Naive thymus-derived CD4-positive, alpha-beta T cell (primary cell): ENCODE data around the gene PARVG. TPM values are rescaled to one million over a fixed set of nuclear protein-coding genes. Genes with fewer than 3 reads are reported as not detected.

ENCODE experiments used
- ATAC-seq: fragments of 150-1000 bp; cut with Tn5 transposase; 2 replicates; pipeline ENCODE4 v1.10.0; 2021; ENCODE audit warnings: mild to moderate bottlenecking, moderate library complexity
- CTCF ChIA-PET: fragments of 350-600 bp; sonication (Branson Sonifier 250); formaldehyde crosslinking; loops from one replicate; lab custom pipeline; 2021; ENCODE audit warnings: antibody characterized with exemption; lab: Charles Lee
- POLR2A ChIA-PET: fragments of 350-600 bp; sonication (Branson Sonifier 250); formaldehyde crosslinking; loops from one replicate; lab custom pipeline; 2021; ENCODE audit warnings: antibody characterized with exemption, inconsistent platforms; lab: Charles Lee
- DNase-seq, 9 donors: peaks; one replicate each; pipeline versions ENCODE4 v3.0.0 to v3.0.0-alpha.2; 2020 to 2022; ENCODE audit warnings: mixed read lengths in 1 of 9
- H3K27ac ChIP-seq: one replicate; pipeline ENCODE4 v1.7.0; 2013; ENCODE audit warnings: mild to moderate bottlenecking, low read depth, low read length, moderate library complexity
- H3K27me3 ChIP-seq, 2 donors: one replicate each; pipeline ENCODE4 v1.7.0; 2013; ENCODE audit warnings: low read length in 2 of 2, mild to moderate bottlenecking in 2 of 2, moderate library complexity in 2 of 2; ENCODE audit not compliant: control insufficient read depth in 2 of 2, insufficient read depth in 2 of 2
- H3K36me3 ChIP-seq, 3 experiments: 1 replicate in 2 of 3; 2 replicates in 1 of 3; pipeline ENCODE4 v1.7.0; 2013; ENCODE audit warnings: low read length in 3 of 3, mild to moderate bottlenecking in 3 of 3, moderate library complexity in 1 of 3; ENCODE audit not compliant: insufficient read depth in 3 of 3, control insufficient read depth in 2 of 3
- H3K4me1 ChIP-seq, 2 donors: one replicate each; pipeline ENCODE4 v1.7.0; 2013; ENCODE audit warnings: low read length in 2 of 2, mild to moderate bottlenecking in 2 of 2, moderate library complexity in 1 of 2; ENCODE audit not compliant: control insufficient read depth in 2 of 2, insufficient read depth in 2 of 2
- H3K4me3 ChIP-seq: 2 replicates; pipeline ENCODE4 v1.7.0; 2013; ENCODE audit warnings: mild to moderate bottlenecking, low read length
- H3K9me3 ChIP-seq, 3 experiments: 1 replicate in 2 of 3; 2 replicates in 1 of 3; pipeline ENCODE4 v1.7.0; 2013; ENCODE audit warnings: low read length in 3 of 3; ENCODE audit not compliant: control insufficient read depth in 2 of 3
- H3K27ac Mint-ChIP-seq, 9 donors: one replicate each; pipeline ENCODE4 v1.8.0; 2020 to 2022; ENCODE audit warnings: mixed read lengths in 9 of 9, mild to moderate bottlenecking in 8 of 9, moderate library complexity in 5 of 9, inconsistent platforms in 2 of 9
- H3K27me3 Mint-ChIP-seq, 5 donors: one replicate each; pipeline ENCODE4 v1.8.0; 2021 to 2022; ENCODE audit warnings: mixed read lengths in 5 of 5, mild to moderate bottlenecking in 1 of 5
- H3K36me3 Mint-ChIP-seq, 5 donors: one replicate each; pipeline ENCODE4 v1.8.0; 2020 to 2022; ENCODE audit warnings: mixed read lengths in 5 of 5, mild to moderate bottlenecking in 3 of 5, inconsistent platforms in 1 of 5
- H3K4me1 Mint-ChIP-seq, 7 donors: one replicate each; pipeline ENCODE4 v1.8.0; 2020 to 2022; ENCODE audit warnings: mixed read lengths in 7 of 7, mild to moderate bottlenecking in 3 of 7, inconsistent platforms in 1 of 7
- H3K4me3 Mint-ChIP-seq, 10 donors: one replicate each; pipeline ENCODE4 v1.8.0; 2020 to 2022; ENCODE audit warnings: mild to moderate bottlenecking in 10 of 10, mixed read lengths in 10 of 10, moderate library complexity in 6 of 10, inconsistent platforms in 2 of 10
- H3K9me3 Mint-ChIP-seq, 11 donors: one replicate each; pipeline ENCODE4 v1.8.0; 2020 to 2022; ENCODE audit warnings: mixed read lengths in 11 of 11, mild to moderate bottlenecking in 4 of 11, inconsistent platforms in 1 of 11, moderate library complexity in 1 of 11
- intact Hi-C, 2 donors: fragments of 100-400 bp; cut with micrococcal nuclease; formaldehyde crosslinking; loops; one replicate each; pipeline ENCODE4 v1.15.1; 2023
- polyA plus RNA-seq, 2 donors: library from polyadenylated mRNA; unstranded; fragments of 300-500 nt; fragmentation: Illumina TruSeq; gene quantifications; one replicate each; pipeline ENCODE4 v1.2.3, GENCODE V29; 2021
- total RNA-seq, 6 experiments: library from RNA in 5 of 6; stranded (reverse) in 5 of 6; gene quantifications; 1 replicate in 5 of 6; 2 replicates in 1 of 6; pipeline ENCODE4 v1.2.3 and lab custom pipeline; 2021 to 2026

Gene PARVG
- total and polyA plus RNA-seq, 7 experiments from 2014 or later = 36.4 to 209 (median 142) TPM

DNA sequence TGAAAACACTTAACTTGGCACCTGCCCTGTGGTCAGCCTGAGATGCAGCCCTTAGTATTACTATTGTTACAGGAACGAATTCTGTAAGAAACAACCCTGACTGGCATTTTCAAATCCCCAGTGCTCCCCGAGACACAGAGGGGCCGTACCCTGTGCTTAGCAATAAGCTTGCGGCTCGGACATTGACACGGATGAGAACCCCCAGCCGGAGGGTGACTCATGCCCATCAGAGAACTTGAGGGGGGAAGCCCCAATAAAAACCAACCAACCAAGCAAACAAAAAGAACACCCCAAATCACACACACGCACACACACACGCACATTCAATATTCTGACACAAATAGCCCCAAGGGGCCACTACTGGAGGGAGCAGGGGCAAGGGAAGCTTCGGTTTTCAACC, 68.2 kb downstream of the PARVG start:
- CTCF ChIA-PET = no interaction called here
- H3K27ac Mint-ChIP-seq = no peak overlapping the region
- no peak for ATAC-seq
- peaks cover 0 to 35% (median 10%) of the 10 kb centered on the region in 11 donors for H3K9me3 Mint-ChIP-seq
- Histone ChIP-seq H3K27ac (no peak overlapping the region), H3K9me3 (peaks cover 0 to 7% (median 0%) of the 10 kb centered on the region in 3 experiments), H3K4me3 (no peak overlapping the region), H3K4me1 (no peaks in the 10 kb centered on the region), H3K27me3 (no peaks in the 10 kb centered on the region), H3K36me3 (no peaks in the 10 kb centered on the region)
- DNase-seq = no peak
- H3K36me3 Mint-ChIP-seq = peaks cover 0 to 7% (median 4%) of the 10 kb centered on the region in 5 donors
- intact Hi-C loops = no loop called here
- H3K4me3 Mint-ChIP-seq = no peak overlapping the region
- H3K4me1 Mint-ChIP-seq = no peaks in the 10 kb centered on the region
- H3K27me3 Mint-ChIP-seq = peaks cover 0 to 19% (median 10%) of the 10 kb centered on the region in 5 donors
- POLR2A ChIA-PET = no interaction called here

DNA sequence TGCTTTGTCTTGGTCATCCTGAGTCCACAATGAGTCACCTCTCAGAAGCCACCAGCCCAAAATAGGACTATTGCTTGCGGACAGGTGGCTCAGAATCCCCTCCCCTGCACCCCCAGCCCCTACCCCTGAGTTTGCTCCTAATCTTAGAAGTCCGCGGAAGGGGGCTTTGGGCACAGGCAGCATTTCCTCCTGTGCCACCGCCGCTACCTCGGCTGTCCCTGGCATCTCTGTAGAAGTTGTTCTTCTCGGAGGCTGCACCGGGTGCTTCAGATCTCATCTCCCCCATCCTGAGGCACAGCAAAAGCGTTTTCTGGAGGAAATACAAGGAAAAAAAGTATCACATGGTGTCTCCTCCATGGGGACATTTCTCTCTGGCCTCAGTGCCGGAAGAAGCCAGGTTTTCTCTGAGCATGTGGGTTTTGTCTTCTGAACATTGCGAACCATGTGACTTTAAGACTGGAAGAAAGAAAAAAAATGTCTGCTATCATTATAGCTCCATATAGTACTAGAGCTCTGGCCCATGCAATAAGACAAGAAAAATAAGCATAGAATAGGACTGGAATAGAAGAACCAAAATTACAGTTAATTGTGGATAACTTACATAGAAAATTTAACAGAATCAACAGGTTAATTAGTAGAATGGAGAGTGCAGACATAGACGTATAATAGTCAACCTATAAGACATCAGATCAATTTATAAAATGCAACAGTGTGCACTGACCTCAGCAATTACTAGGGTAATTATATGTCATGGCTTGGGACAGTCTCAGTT, 68.8 kb downstream of the PARVG start:
- no peaks in the 10 kb centered on the region for H3K4me1 Mint-ChIP-seq
- Histone ChIP-seq H3K4me3 (no peak overlapping the region), H3K36me3 (no peaks in the 10 kb centered on the region), H3K27me3 (no peaks in the 10 kb centered on the region), H3K4me1 (no peaks in the 10 kb centered on the region), H3K27ac (no peak overlapping the region), H3K9me3 (peaks cover 0 to 7% (median 0%) of the 10 kb centered on the region in 3 experiments)
- H3K9me3 Mint-ChIP-seq = peaks cover 0 to 35% (median 10%) of the 10 kb centered on the region in 11 donors
- peaks cover 0 to 7% (median 4%) of the 10 kb centered on the region in 5 donors for H3K36me3 Mint-ChIP-seq
- ChIA-PET CTCF (no interaction called here), POLR2A (no interaction called here)
- no peak for DNase-seq
- peaks cover 0 to 13% (median 10%) of the 10 kb centered on the region in 5 donors for H3K27me3 Mint-ChIP-seq
- H3K27ac Mint-ChIP-seq = no peak overlapping the region
- no peak for ATAC-seq
- no peak overlapping the region for H3K4me3 Mint-ChIP-seq
- intact Hi-C loops = no loop called here

DNA sequence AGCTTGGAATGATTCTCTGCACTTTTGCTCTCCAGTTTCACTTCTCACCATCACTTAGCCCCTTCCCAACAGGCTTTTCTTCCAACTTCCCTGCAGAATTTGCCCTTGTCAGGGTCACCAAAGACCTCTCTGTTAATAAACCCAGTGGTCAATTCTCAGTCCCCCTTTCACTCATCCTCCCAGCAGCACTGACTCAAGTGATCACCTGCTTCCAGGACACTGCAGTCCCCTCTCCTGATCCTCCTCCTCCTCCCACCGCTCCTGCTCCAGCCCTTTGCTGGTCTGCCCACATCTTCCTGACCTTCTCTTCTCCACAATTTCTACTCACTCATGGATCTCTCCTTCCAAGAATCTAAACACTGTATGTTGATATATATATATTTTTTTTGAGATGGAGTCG, 74.1 kb downstream of the PARVG start:
- H3K36me3 Mint-ChIP-seq = peaks cover 0 to 5% (median 3%) of the 10 kb centered on the region in 5 donors
- peaks cover 0 to 21% (median 11%) of the 10 kb centered on the region in 5 donors for H3K27me3 Mint-ChIP-seq
- H3K4me1 Mint-ChIP-seq = peaks cover 0 to 4% (median 2%) of the 10 kb centered on the region in 7 donors
- CTCF ChIA-PET = no interaction called here
- H3K27ac Mint-ChIP-seq = no peak overlapping the region
- intact Hi-C loops = no loop called here
- H3K27me3 ChIP-seq = no peaks in the 10 kb centered on the region
- H3K27ac ChIP-seq = no peak overlapping the region
- peaks cover 0 to 26% (median 4%) of the 10 kb centered on the region in 11 donors for H3K9me3 Mint-ChIP-seq
- DNase-seq (no peak), ATAC-seq (no peak)
- H3K4me1 ChIP-seq = no peaks in the 10 kb centered on the region
- H3K9me3 ChIP-seq = peaks cover 0 to 2% (median 0%) of the 10 kb centered on the region in 3 experiments
- POLR2A ChIA-PET = no interaction called here
- no peak overlapping the region for H3K4me3 ChIP-seq
- no peaks in the 10 kb centered on the region for H3K36me3 ChIP-seq
- no peak overlapping the region for H3K4me3 Mint-ChIP-seq

DNA sequence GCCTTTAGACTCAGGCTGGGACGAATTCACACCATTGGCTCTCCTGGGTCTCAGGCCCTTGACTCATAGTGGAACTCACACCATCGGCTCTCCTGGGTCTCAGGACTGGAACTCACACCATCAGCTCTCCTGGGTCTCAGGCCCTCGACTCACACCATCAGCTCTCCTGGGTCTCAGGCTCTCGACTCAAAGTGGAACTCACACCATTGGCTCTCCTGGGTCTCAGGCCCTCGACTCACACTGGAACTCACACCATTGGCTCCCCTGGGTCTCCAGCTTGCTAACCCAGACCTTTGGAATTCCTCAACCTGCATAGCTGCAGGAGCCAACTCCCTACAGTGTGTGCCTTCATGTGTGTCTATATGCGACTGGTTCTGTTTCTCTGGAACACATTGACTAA, 75.4 kb downstream of the PARVG start:
- peaks cover 0 to 5% (median 0%) of the 10 kb centered on the region in 5 donors for H3K36me3 Mint-ChIP-seq
- ATAC-seq (no peak), DNase-seq (no peak)
- no peak overlapping the region for H3K4me3 Mint-ChIP-seq
- peaks cover 0 to 21% (median 11%) of the 10 kb centered on the region in 5 donors for H3K27me3 Mint-ChIP-seq
- H3K27ac Mint-ChIP-seq = no peak overlapping the region
- no peak overlapping the region for H3K27ac ChIP-seq
- no peaks in the 10 kb centered on the region for H3K9me3 ChIP-seq
- no peaks in the 10 kb centered on the region for H3K4me1 ChIP-seq
- POLR2A ChIA-PET = no interaction called here
- CTCF ChIA-PET = no interaction called here
- intact Hi-C loops = no loop called here
- no peaks in the 10 kb centered on the region for H3K36me3 ChIP-seq
- H3K9me3 Mint-ChIP-seq = peaks cover 0 to 13% (median 0%) of the 10 kb centered on the region in 11 donors
- H3K27me3 ChIP-seq = no peaks in the 10 kb centered on the region
- peaks cover 0 to 7% (median 3%) of the 10 kb centered on the region in 7 donors for H3K4me1 Mint-ChIP-seq
- H3K4me3 ChIP-seq = no peak overlapping the region

DNA sequence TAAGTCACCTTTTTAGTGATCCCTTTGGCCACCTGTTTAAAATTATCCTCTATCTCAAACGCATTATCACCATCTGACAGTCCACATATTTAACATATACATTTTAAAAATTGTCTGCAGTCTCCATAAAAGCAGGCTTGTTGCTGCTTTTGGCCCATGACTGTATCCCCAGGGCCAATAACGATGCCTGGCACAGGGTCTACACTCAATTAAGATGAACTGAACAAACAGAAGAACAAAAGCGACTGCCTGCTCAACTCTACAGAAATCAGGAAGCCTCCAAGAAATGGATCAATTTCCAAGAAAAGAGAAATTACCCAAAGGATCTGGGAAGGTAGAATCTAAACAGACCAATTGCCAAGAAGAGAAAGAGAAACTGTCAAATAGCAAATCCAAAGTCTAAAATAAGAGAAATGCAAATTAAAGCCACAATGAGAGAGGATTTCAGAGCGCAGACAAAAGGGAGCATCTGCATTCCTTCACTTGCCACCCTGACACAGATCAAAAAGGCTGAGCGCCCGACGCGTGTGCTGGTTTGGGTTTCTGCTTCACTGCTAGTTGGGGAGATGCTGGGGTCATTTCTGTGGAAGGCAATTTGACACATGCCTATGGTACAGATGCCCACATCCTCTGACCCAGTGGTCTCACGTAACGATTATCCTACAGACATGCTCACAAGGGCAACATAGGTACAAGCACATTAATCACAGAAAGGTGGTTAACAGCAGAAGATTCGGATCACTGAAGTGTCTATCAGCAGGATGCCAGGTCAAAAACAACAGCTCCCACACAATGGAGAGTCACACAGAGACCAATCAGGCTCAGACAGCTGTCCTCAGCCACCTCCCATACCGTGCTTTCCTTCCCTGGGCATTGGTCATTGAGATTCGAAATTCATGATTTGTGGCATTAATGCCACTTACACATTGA, 76.1 kb downstream of the PARVG start:
- Histone ChIP-seq H3K36me3 (no peaks in the 10 kb centered on the region), H3K27ac (no peak overlapping the region), H3K9me3 (no peaks in the 10 kb centered on the region), H3K4me1 (no peaks in the 10 kb centered on the region), H3K4me3 (no peak overlapping the region), H3K27me3 (no peaks in the 10 kb centered on the region)
- Mint-ChIP-seq H3K27ac (no peak overlapping the region), H3K9me3 (peaks cover 0 to 12% (median 0%) of the 10 kb centered on the region in 11 donors), H3K27me3 (peaks cover 0 to 21% (median 11%) of the 10 kb centered on the region in 5 donors), H3K4me3 (no peak overlapping the region), H3K36me3 (peaks cover 0 to 5% (median 0%) of the 10 kb centered on the region in 5 donors), H3K4me1 (peaks cover 0 to 7% (median 3%) of the 10 kb centered on the region in 7 donors)
- DNase-seq (peak in 1 of 9 donors; percentile 7), ATAC-seq (no peak)
- POLR2A ChIA-PET = no interaction called here
- intact Hi-C loops = no loop called here
- CTCF ChIA-PET = no interaction called here
